Activated naive CD4-positive, alpha-beta T cell (primary cell): ENCODE data around the gene HDAC4.
A peak's percentile ranks its signal among the peaks of the same experiment; 100 is the strongest.

Source experiments
- DNase-seq, 4 experiments: peaks; one replicate each; lab custom pipeline; 2025; lab: John Stamatoyannopoulos, UW

The HDAC4 gene

DNA sequence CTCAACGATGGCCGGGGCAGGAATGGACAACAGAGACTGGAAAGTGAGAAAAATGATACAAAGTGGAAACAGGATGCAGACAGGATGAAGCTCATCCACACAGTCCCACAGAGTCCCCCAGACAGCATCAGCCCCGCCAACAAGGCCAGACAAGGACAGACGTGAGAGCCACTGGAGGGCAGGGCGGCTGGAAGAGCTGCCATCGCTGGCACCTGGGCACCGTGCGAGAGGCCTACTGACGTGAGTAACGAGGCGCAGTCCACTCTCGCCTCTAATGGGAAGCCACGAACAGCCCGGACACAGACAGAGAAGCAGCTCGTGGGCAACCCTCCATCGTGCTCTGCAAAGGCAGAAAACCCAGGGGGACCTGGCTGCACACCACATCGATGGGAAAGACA, 17.1 kb downstream of the HDAC4 start:
- DNase-seq, result no peak

- no peak for DNase-seq
Observed at GRCh38 chr2:239383036-239383758, 17.6 kb downstream of the HDAC4 start.

DNA sequence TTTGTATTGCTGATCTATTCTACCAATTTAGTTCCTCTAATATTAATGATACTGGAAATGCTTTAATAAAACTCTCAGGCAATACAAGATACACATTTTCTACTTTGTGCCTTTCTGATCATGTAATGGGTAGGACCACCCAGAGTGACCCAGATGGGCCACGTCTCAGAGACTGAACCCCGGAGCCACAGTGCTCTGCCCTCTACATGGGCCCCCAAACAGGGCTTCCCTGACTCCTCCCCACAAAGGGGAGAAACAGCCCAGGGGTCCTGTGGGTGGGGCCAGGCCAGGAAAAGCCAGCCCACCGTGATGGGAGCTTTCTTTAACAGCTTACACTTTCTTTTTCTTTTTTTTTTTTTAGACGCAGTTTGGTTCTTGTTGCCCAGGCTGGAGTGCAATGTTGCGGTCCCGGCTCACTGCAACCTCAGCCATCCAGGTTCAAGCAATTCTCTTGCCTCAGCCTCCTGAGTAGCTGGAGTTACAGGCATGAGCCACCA, 18.4 kb downstream of the HDAC4 start:
- DNase-seq, result no peak

DNA sequence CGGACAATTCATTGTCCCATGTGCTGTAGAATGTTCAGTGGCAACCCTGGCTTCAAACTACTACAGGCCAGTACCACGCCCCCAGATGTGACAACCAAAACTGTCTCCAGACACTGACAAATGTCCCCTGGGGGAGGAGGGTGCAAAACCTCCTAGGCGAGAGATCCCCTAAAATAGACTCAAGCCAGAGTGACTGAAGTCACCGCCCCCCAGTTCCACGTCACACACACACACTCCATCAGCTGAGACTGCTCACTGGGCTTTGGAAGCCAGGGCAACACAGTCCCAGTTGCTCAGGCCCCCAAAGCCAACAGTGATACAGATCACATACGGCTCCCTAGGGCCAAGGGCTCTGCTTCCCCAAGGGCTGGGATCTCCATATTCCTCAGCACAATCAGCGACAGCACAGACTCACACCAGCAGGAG, 19.1 kb downstream of the HDAC4 start:
- DNase-seq, result no peak

DNA sequence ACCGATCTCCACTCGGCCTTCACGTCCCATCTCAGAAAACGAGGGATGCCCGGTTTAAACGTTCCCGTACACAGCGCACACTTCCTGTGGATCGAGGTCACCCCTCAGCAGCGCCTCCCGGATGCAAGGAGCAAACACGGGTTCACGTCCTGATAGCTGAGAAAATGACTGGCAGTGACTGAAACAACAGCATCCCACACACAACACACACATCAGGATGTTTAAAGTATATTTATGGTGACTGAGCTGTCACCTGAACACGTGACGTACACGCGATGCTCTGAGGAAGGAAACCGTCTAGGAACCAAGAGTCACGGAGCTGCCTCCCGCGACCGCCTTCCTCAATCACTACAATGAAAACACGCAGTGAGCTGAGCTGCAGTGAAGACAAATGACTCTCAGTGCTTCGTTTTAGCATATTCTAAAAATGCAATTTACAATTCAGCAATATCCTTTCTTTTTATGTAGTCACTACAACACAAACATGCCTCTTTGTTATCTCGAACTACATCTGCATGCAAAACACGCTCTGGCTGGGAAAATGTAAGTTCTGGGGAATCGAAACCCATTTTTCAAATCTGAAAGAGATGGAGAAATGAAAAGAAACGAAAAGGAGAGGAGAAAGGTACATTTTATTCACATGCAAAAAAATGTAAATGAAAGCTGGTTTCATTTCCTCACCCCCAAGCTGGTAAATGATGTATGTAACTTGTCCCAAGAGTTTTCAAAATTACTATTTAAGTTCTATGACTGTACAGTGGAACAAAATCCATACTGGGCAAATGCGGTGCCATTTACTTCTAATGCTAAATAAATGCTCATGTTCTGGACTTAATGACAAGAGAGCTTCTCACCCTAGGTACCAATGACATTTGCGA, 19.8 kb downstream of the HDAC4 start:
- DNase-seq, result peak in 2 of 4 experiments; percentile 43 to 64

DNA sequence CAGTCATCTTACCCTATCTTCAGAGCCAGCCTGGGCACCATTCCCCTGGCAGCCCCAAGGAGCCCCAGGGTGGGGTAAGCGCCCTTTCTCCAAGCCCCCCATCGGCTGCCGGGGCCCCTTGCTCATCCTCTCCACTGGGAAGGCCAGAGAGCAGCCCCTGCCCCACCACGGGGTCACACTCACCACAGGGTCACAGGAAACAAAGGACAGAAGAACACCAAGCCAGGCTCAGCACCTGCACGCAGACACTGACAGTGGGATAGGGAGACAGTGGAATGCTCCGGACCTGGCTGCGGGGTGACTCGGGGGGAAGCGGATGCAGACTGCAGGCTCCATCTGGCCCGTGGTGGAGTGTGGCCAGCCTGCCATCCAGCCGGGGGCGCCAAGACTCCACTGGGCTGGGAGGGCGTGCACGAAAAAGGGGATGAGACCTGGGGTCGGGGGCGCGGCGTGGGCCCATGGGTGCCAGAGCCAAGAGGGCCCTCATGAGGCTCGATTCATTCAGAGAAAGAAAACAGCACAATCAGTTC, 21.1 kb downstream of the HDAC4 start:
- no peak for DNase-seq

DNA sequence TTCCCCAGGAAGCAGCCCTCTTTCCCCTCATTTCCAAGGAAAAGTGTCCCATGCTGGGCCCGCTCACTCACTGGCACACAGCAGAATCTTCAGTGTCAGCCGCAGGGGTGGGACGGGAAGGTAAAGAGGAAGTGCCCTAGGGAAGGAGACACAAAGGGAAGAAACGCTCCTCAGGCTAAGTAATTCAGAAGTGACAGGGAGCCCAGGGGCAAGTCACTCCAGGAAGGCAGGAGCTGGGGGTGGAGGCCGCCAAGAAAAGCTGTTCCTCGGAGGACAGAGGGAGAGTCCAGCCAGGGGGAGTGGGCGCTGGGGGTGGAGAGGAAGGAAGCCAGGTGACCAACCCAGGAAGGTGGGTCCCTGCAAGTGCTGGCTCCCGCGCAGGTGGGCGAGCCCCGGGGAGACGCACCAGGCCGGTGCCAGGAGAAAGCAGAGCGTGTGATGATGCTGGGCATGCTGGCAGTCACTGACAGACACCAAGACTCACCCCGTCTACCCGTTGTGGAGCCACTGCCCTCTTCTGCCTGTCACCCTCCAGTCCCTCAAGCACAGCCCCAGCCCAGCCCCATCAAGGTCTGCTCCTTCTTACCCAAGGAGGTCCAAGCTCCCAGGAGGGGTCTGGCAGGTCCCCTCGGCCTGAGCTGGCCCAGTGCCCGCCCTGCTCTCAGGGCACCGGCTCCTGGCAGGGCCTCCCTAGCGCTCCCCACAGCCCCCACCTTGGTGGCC, 21.7 kb downstream of the HDAC4 start:
- no peak for DNase-seq

DNA sequence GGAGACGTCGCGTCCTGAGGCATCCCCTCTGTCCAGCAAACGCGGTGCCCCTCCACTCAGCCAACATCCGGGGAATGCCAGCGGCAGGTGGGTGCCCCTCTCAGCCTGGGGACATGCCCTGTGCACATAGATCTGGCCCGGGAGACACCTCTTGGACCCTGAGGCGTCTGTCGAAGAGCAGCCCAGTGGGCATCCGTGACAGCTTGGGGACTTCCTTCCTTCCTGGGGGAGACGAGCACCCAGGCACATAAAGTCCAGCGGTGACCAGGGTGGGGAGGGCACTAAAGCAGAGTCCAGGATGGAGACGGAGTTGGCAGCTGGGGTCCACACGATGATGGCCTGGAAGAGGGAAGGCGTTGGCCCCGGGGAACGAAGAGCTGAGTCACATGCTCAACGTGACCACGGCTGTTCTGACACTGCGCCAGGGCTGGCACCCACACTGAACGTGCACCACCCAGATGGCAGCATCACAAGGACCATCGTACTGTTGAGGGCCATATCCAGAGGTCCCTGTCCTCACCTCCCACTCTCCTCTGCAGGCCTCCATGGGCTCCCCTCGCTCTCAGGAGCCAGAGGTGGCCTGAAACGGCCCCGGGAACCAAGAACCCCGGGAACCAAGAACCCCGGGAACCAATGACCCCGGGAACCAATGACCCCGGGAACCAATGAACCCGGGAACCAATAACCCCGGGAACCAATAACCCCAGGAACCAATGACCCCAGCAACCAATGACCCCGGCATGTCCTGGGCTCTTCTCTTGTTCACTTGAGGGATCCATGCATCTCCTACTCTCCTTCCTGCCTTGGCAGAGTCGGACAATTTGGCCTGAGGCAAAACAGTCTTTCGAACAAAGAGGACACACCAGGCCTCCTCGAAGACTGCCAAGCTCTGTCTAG, 22.6 kb downstream of the HDAC4 start:
- no peak for DNase-seq

- DNase-seq, result no peak
Observed at GRCh38 chr2:239377591-239377990, 23.2 kb downstream of the HDAC4 start.

- DNase-seq, result no peak
Observed at GRCh38 chr2:239376942-239377531, 23.8 kb downstream of the HDAC4 start.

DNA sequence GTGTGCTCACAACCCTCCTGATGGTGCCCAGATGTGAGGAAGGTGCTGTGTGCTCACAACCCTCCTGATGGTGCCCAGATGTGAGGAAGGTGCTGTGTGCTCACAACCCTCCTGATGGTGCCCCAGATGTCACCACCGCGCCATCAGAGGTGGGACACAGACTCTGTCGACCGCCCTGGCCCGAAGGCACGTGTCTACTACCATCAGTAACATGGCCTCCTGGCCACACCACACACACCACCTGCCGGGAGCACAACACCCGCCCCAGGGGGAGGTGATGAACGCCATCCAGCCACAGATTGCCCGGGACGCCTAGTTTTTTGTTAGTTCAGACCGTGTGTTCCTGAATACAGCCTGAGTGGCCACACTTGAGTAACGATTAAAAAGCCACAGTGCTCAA, 24.5 kb downstream of the HDAC4 start:
- no peak for DNase-seq

DNA sequence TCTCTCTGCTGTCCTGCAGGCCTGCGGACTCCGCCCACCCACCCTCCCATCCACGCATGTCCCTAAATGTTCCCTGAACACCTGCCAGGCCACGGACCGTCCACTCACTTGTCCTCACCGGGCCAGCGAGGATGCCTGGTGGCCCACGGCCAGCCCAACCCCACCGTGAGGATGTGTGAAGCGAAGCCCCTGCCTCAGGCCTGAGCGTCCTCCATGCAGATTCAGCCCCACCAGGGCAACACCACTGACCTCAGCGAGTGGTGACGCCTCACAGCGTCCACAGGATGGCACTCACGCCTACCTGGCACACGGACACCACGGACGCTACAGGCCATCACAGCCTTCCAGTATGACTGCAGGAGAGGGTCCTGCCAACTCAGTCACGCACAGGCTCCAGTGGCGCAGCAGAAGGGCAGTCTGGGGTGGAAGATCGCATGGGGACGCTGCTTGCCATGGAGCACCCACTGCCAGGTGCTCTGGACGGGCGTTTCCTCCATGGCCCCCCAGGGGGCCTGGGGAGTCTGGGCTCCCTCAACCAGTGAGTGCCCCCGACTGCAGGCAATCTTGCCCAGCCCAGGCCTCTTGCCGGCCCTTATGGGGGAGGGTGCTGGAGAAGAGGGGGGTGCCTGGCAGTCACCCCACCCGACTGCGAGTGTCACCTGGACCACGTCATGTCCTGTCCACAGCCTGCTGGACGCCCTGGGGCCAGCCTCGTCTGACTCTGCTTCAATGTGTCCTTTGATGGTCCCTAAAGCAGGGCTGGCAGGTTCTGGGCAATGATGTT, 25.4 kb downstream of the HDAC4 start:
- DNase-seq, result no peak

- no peak for DNase-seq
Observed at GRCh38 chr2:239374896-239375277, 25.9 kb downstream of the HDAC4 start.

- DNase-seq, result no peak
Observed at GRCh38 chr2:239372835-239373234, 28.0 kb downstream of the HDAC4 start.

DNA sequence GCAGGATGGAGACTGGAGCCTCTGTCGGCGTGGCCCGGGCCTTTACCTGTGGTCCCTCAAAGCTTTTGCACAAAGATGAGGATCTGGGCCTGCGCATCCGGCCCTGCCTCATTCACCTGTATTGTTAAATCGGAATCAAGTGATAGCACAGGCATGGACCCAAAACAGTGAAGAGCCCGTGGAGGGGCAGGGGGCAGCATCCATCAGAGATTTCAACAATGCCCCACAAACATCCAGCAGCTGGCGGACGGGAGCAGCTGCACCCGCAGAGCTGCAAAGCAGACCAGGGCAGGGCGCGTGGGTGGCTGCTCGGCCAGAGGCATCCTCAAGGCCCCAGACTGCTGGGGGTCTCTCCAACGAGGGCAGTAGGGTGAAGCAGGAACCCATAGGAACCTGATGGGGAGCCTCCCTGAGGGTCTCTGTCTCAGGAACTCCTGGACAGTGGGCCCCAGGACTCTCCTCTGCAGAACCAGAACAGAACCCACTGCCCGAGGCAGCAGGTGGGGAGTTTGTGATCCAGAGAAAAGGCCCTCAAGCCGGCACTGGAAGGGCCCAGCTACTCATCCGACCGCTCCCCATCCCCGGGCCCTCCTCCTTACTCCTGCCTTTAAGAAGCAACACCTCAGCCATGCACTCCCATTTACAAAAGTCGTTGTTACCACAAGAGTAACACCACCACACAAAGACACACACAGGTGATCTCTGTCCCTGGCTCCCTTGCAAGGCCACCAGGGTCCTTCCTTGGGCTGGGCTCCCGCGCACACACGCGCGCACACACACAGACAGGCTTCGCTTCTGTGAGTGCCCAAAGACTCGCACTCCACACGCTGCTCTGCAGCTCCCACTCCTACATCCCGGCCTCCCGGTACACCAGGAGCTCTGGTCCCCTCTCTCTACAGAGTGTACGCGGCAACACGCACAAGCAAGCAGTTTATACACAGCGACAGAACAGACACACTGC, 28.8 kb downstream of the HDAC4 start:
- DNase-seq, result no peak

DNA sequence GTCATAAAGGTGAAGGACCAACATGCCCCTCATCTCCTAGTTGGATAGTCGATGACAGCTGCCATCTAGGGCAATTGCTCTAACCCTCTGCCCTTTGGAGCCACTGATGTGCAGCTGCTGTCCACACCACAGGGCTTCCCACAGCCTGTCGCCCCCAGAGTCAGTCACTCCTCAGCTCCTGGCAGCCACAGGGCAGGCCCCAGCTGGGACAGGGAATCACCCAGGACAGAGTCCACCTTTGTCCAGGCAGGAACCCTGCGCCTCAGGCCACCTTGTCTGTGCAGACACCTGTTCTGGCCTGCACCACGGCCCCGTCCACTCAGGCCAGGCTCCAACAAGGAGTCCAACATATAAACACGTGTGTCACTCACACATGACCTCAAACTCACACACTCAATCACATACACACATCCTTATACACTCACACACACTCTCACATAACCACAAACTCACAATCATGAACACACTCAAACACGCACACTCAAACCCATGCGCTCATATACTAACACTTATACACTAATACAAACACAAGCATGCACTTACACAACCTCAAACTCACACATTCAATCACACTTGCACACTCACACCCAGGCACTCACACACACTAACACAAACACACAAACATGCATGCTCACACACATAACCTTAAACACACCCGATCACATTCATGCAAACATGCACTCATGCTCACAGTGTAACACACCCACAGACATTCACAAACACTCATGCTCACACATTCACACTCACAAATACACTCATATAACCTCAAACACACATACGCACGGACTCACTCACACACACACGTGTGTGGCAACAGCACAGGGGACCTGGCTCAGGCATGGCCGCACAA, 29.7 kb downstream of the HDAC4 start:
- no peak for DNase-seq

- no peak for DNase-seq
Observed at GRCh38 chr2:239370403-239370802, 30.4 kb downstream of the HDAC4 start.

- peak; percentile 21 to 70 (median 40) for DNase-seq
Observed at GRCh38 chr2:239369631-239370161, 31.1 kb downstream of the HDAC4 start.
